Measurements from ENCODE around the gene FBXO15.

Gene FBXO15

GRCh38 chr18:74147779-74148542 lies at the start of gene FBXO15, which contains the start of gene TIMM21:
Gene FBXO15, minus strand, starts transcription at chr18:74147834. Its CDS starts 49 bp downstream, at chr18:74147785.
Gene TIMM21, plus strand, starts transcription at chr18:74148523. Its CDS starts 286 bp downstream, at chr18:74148809.
- peak; percentile 64 to 86 for DNase-seq

GRCh38 chr18:74196220-74197119 lies 48.8 kb upstream of the FBXO15 start:
- DNase-seq, result peak in 1 of 2 experiments; percentile 11

- DNase-seq, result no peak
Observed at GRCh38 chr18:74194691-74195090, 47.1 kb upstream of the FBXO15 start.

GRCh38 chr18:74191577-74191976 lies 43.9 kb upstream of the FBXO15 start:
- no peak for DNase-seq

- no peak for DNase-seq
Observed at GRCh38 chr18:74190086-74190485, 42.5 kb upstream of the FBXO15 start.

GRCh38 chr18:74186661-74187060 lies 39.0 kb upstream of the FBXO15 start:
- DNase-seq, result no peak

GRCh38 chr18:74185860-74186259 lies 38.2 kb upstream of the FBXO15 start:
- no peak for DNase-seq

GRCh38 chr18:74184875-74185274 lies 37.2 kb upstream of the FBXO15 start:
- DNase-seq, result no peak

- DNase-seq, result no peak
Observed at GRCh38 chr18:74183130-74183529, 35.5 kb upstream of the FBXO15 start.

GRCh38 chr18:74182335-74182734 lies 34.7 kb upstream of the FBXO15 start:
- DNase-seq, result no peak

- no peak for DNase-seq
Observed at GRCh38 chr18:74179623-74180199, 32.1 kb upstream of the FBXO15 start.

GRCh38 chr18:74178884-74179283 lies 31.2 kb upstream of the FBXO15 start:
- DNase-seq, result no peak

- DNase-seq, result no peak
Observed at GRCh38 chr18:74175658-74176057, 28.0 kb upstream of the FBXO15 start.

- no peak for DNase-seq
Observed at GRCh38 chr18:74173434-74173750, 25.8 kb upstream of the FBXO15 start.

- DNase-seq, result no peak
Observed at GRCh38 chr18:74172697-74173433, 25.2 kb upstream of the FBXO15 start.

- no peak for DNase-seq
Observed at GRCh38 chr18:74171910-74172606, 24.4 kb upstream of the FBXO15 start.

GRCh38 chr18:74166386-74166785 lies 18.8 kb upstream of the FBXO15 start:
- no peak for DNase-seq

GRCh38 chr18:74163019-74163660 lies 15.5 kb upstream of the FBXO15 start:
- DNase-seq, result no peak

- no peak for DNase-seq
Observed at GRCh38 chr18:74155276-74155675, 7.6 kb upstream of the FBXO15 start.

- no peak for DNase-seq
Observed at GRCh38 chr18:74154716-74155115, 7.1 kb upstream of the FBXO15 start.

GRCh38 chr18:74153793-74154192 lies 6.2 kb upstream of the FBXO15 start:
- no peak for DNase-seq

GRCh38 chr18:74153377-74153776 lies 5.7 kb upstream of the FBXO15 start:
- no peak for DNase-seq

Measured in NCI-H187 (cell line).